Measurements from ENCODE around the gene GRB14. TPM values are rescaled to one million over a fixed set of nuclear protein-coding genes. Genes with fewer than 3 reads are reported as not detected.

The GRB14 gene
- polyA plus RNA-seq, 4 donors, result 44.3 to 62.6 (median 50.2) TPM

Other genes starting within 250 kb of the GRB14 start
- 100 to 1,000 TPM; 117 to 150 (median 120) TPM for gene COBLL1, start 220.3 kb upstream of the GRB14 start, polyA plus RNA-seq (ENCODE audit: insufficient read length in 4 of 4)

Measured in left renal cortex interstitium (tissue), 4 donors.